NT2/D1 (cell line): ENCODE data around the gene ARPP19.

Experiments
- YY1 ChIP-seq: IDR thresholded peaks from 2 replicates; pipeline ENCODE4 v1.6.1; 2011; ENCODE audit not compliant: insufficient read length, insufficient read depth
- ZNF274 ChIP-seq: IDR thresholded peaks from 2 replicates; pipeline ENCODE4 v1.6.1; 2011; ENCODE audit warnings: mild to moderate bottlenecking, low read depth, low read length

GRCh38 chr15:52529940-52530339 lies 38.9 kb downstream of the ARPP19 start:
- TF ChIP-seq ZNF274 (no peak), YY1 (no peak)
